Keratinocyte (primary cell): ENCODE measurements around the gene USP28.
"Not testable (repeated sequence)": the region's sequence is repeated elsewhere in the genome, so short reads cannot be mapped to it uniquely, and the experiment has no call there.

Source experiments
- EZH2 ChIP-seq: IDR thresholded peaks from one replicate; pipeline ENCODE4 v1.6.1; 2012; ENCODE audit warnings: inconsistent platforms, mild to moderate bottlenecking, low read length, moderate library complexity
- TF ChIP-seq, protein P1 (sequence below), 3 experiments: IDR thresholded peaks in 1 of 3; conservative IDR thresholded peaks in 1 of 3; optimal IDR thresholded peaks in 1 of 3; 2 replicates in 2 of 3; 3 replicates in 1 of 3; pipeline versions ENCODE3 to v1.5.1; 2011; ENCODE audit warnings: low read length in 3 of 3, mild to moderate bottlenecking in 3 of 3, moderate library complexity in 2 of 3, control low read depth in 1 of 3, inconsistent platforms in 1 of 3; ENCODE audit not compliant: insufficient read depth in 2 of 3; ENCODE audit errors: extremely low read depth in 1 of 3

DNA sequence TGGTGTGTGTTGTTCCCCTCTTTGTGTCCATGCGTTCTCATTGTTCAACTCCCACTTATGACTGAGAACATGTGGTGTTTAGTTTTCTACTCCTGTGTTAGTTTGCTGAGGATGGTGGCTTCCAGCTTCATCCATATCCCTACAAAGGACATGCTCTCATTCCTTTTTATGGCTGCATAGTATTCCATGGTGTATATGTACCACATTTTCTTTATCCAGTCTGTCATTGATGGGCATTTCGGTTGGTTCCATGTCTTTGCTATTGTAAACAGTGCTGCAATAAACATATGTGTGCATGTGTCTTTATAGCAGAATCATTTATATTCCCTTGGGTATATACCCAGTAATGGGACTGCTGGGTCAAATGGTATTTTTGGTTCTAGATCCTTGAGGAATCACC lies 112.3 kb downstream of the USP28 start:
- TF ChIP-seq, protein P1, sequence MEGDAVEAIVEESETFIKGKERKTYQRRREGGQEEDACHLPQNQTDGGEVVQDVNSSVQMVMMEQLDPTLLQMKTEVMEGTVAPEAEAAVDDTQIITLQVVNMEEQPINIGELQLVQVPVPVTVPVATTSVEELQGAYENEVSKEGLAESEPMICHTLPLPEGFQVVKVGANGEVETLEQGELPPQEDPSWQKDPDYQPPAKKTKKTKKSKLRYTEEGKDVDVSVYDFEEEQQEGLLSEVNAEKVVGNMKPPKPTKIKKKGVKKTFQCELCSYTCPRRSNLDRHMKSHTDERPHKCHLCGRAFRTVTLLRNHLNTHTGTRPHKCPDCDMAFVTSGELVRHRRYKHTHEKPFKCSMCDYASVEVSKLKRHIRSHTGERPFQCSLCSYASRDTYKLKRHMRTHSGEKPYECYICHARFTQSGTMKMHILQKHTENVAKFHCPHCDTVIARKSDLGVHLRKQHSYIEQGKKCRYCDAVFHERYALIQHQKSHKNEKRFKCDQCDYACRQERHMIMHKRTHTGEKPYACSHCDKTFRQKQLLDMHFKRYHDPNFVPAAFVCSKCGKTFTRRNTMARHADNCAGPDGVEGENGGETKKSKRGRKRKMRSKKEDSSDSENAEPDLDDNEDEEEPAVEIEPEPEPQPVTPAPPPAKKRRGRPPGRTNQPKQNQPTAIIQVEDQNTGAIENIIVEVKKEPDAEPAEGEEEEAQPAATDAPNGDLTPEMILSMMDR (optimal IDR thresholded peaks at IDR 0.05 in 1 of 3, IDR thresholded peaks at IDR 0.05 in 1 of 3, conservative IDR thresholded peaks at IDR 0.05 in 1 of 3; ENCODE audit: extremely low read depth in 1 of 3, insufficient read depth in 2 of 3, low read length in 3 of 3) = not testable (repeated sequence)
- TF ChIP-seq EZH2 = not testable (repeated sequence)
